ENCODE measurements around the gene SNX32. TPM values are rescaled to one million over a fixed set of nuclear protein-coding genes. Genes with fewer than 3 reads are reported as not detected.
A peak's percentile ranks its signal among the peaks of the same experiment; 100 is the strongest.

SNX32 gene
- total RNA-seq, 2 donors from 2014 or later, result 1.5 to 4.3 TPM

DNA sequence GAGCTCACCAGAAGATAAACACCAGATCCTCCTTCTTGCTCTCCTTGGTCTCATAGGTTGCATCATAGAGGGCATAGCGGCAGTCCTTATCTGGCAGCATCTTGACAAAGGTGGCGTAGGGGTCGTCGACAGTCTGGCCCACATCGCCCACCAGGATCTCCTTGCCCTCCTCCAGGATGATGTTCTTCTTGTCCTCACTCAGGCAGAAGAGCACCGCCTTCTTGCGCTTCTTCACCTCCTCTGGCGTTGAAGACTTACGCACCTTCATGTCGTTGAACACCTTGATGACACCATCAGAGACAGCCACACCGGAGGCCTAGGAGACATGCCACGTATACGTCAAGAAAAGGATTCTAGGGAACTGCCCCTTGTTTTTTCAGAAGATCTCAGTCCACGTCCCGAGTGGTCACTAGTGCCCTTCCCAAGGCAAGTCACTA, 22.2 kb downstream of the SNX32 start:
- Histone ChIP-seq H3K36me3 (ENCODE audit: control insufficient read depth, insufficient read depth, low read length) (peaks cover 61% of the 10 kb centered on the region), H3K9me3 (ENCODE audit: control insufficient read depth, low read length) (peaks cover 7% of the 10 kb centered on the region), H3K4me3 (ENCODE audit: low read length) (peak overlapping the region; percentile 97), H3K27me3 (ENCODE audit: control insufficient read depth, insufficient read depth, low read length, poor library complexity, severe bottlenecking) (no peaks in the 10 kb centered on the region), H3K27ac (ENCODE audit: low read depth, low read length) (no peak overlapping the region), H3K9ac (ENCODE audit: extremely low read depth, low read length, poor library complexity, severe bottlenecking) (peak overlapping the region; percentile 86), H3K4me1 (ENCODE audit: control insufficient read depth, insufficient read depth, low read length) (no peaks in the 10 kb centered on the region)
- Mint-ChIP-seq H3K27ac (peak overlapping the region; percentile 91), H3K4me1 (peaks cover 15% of the 10 kb centered on the region), H3K9me3 (no peaks in the 10 kb centered on the region), H3K4me3 (peak overlapping the region; percentile 88), H3K36me3 (ENCODE audit: low read depth) (peaks cover 55% of the 10 kb centered on the region), H3K27me3 (ENCODE audit: insufficient read depth) (no peaks in the 10 kb centered on the region)
- WGBS, 2 experiments (ENCODE audit: insufficient coverage in 1 of 2, insufficient read length in 1 of 2), result 92 to 94% methylated on average over 10 to 15 of the region's 15 CpGs
- TF ChIP-seq, protein P1, sequence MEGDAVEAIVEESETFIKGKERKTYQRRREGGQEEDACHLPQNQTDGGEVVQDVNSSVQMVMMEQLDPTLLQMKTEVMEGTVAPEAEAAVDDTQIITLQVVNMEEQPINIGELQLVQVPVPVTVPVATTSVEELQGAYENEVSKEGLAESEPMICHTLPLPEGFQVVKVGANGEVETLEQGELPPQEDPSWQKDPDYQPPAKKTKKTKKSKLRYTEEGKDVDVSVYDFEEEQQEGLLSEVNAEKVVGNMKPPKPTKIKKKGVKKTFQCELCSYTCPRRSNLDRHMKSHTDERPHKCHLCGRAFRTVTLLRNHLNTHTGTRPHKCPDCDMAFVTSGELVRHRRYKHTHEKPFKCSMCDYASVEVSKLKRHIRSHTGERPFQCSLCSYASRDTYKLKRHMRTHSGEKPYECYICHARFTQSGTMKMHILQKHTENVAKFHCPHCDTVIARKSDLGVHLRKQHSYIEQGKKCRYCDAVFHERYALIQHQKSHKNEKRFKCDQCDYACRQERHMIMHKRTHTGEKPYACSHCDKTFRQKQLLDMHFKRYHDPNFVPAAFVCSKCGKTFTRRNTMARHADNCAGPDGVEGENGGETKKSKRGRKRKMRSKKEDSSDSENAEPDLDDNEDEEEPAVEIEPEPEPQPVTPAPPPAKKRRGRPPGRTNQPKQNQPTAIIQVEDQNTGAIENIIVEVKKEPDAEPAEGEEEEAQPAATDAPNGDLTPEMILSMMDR (conservative IDR thresholded peaks at IDR 0.05), result no peak
- no peak for DNase-seq

DNA sequence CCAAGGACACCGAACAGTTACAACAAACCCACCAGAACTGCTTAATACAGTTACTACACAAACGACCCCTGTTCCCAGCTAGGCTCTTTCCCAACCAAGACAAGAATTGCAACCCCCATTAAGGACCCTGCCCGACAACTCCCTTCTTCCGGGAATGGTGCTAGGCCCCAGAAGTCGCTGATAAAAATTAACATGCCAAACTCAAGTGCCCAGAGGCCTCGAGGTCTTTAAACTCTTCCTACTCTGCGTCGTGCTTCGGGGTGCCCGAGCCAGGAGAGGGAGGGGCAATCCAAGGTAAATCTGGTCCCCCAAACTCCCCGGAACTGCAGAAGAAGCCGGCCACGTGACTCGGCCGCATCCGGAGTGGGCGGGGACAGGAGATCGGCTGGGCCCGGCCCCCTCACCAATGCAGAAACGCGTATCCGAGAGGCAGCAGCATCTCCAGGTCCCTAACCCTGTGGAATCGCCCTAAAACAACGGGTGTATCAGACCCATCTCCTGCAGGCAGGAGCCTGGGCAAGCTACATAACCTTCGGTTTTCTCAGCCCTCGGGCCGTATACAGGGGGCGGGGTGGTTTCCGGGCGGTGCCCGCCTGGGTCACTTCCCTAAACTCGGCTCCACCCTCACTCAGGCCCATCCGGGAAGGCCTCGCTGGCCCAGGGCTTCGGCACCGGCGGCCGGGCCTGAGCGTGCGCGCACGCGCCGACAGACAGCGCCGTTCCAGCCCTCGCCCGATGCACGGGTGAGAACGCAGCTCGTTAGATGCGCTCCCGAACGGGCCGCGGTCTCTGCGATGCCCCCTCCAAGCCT, 23.1 kb downstream of the SNX32 start:
- peaks cover 55% of the 10 kb centered on the region for H3K36me3 ChIP-seq (ENCODE audit: control insufficient read depth, insufficient read depth, low read length)
- Mint-ChIP-seq H3K9me3 (no peaks in the 10 kb centered on the region), H3K27ac (peak overlapping the region; percentile 91), H3K36me3 (ENCODE audit: low read depth) (peaks cover 53% of the 10 kb centered on the region), H3K4me1 (peaks cover 21% of the 10 kb centered on the region), H3K4me3 (peak overlapping the region; percentile 88), H3K27me3 (ENCODE audit: insufficient read depth) (no peaks in the 10 kb centered on the region)
- peak overlapping the region; percentile 97 for H3K4me3 ChIP-seq (ENCODE audit: low read length)
- DNase-seq, result peak; percentile 88
- 1 to 2% methylated on average over 43 to 57 of the region's 57 CpGs for WGBS, 2 experiments (ENCODE audit: insufficient coverage in 1 of 2, insufficient read length in 1 of 2)
- H3K9me3 ChIP-seq (ENCODE audit: control insufficient read depth, low read length), result no peaks in the 10 kb centered on the region
- peaks cover 4% of the 10 kb centered on the region for H3K4me1 ChIP-seq (ENCODE audit: control insufficient read depth, insufficient read depth, low read length)
- H3K27ac ChIP-seq (ENCODE audit: low read depth, low read length), result peak overlapping the region; percentile 90
- peak overlapping the region; percentile 86 for H3K9ac ChIP-seq (ENCODE audit: extremely low read depth, low read length, poor library complexity, severe bottlenecking)
- no peaks in the 10 kb centered on the region for H3K27me3 ChIP-seq (ENCODE audit: control insufficient read depth, insufficient read depth, low read length, poor library complexity, severe bottlenecking)
- TF ChIP-seq, protein P1 (conservative IDR thresholded peaks at IDR 0.05), result no peak

DNA sequence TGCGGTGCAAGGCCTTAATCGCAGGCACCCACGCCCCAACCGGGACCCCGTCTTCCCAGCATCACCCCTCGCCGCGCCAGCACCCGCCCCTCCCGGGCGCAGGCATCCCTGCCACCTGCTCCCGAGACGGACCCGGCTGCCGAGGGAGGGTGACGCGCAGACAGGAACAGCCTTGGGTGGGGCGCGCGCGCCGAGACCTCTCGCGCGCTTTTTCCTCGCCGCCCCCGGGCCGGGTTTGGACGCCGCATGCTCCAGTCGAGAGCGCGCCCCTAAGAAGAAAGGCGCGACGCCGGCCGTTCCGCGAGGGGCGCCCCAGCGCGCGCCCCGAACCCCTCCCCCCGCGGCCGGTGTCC, 23.7 kb downstream of the SNX32 start:
- Histone ChIP-seq H3K4me3 (ENCODE audit: low read length) (peak overlapping the region; percentile 97), H3K9ac (ENCODE audit: extremely low read depth, low read length, poor library complexity, severe bottlenecking) (peak overlapping the region; percentile 86), H3K4me1 (ENCODE audit: control insufficient read depth, insufficient read depth, low read length) (peaks cover 9% of the 10 kb centered on the region), H3K9me3 (ENCODE audit: control insufficient read depth, low read length) (no peaks in the 10 kb centered on the region), H3K36me3 (ENCODE audit: control insufficient read depth, insufficient read depth, low read length) (peaks cover 54% of the 10 kb centered on the region), H3K27me3 (ENCODE audit: control insufficient read depth, insufficient read depth, low read length, poor library complexity, severe bottlenecking) (no peaks in the 10 kb centered on the region), H3K27ac (ENCODE audit: low read depth, low read length) (peak overlapping the region; percentile 90)
- 0% methylated on average over 5 to 49 of the region's 49 CpGs for WGBS, 2 experiments (ENCODE audit: insufficient coverage in 1 of 2, insufficient read length in 1 of 2)
- peak overlapping the region; percentile 88 for H3K4me3 Mint-ChIP-seq
- peaks cover 21% of the 10 kb centered on the region for H3K4me1 Mint-ChIP-seq
- H3K36me3 Mint-ChIP-seq (ENCODE audit: low read depth), result peaks cover 50% of the 10 kb centered on the region
- TF ChIP-seq, protein P1 (conservative IDR thresholded peaks at IDR 0.05), result peak; percentile 22
- H3K27ac Mint-ChIP-seq, result no peak overlapping the region
- no peaks in the 10 kb centered on the region for H3K27me3 Mint-ChIP-seq (ENCODE audit: insufficient read depth)
- DNase-seq, result no peak
- H3K9me3 Mint-ChIP-seq, result no peaks in the 10 kb centered on the region
